B cell (primary cell): ENCODE results near the gene NKAIN2.

ENCODE experiments used
- EZH2 ChIP-seq: IDR thresholded peaks from 2 replicates; pipeline ENCODE4 v1.6.1; 2012; ENCODE audit warnings: borderline replicate concordance, low read depth, mild to moderate bottlenecking, moderate library complexity, low read length; ENCODE audit not compliant: insufficient read depth, poor library complexity, severe bottlenecking
- TF ChIP-seq, protein P1 (sequence below): fragments of 200-600 bp; IDR thresholded peaks from one replicate; pipeline ENCODE4 v1.8.0; 2022; ENCODE audit warnings: antibody characterized with exemption, mild to moderate bottlenecking

DNA sequence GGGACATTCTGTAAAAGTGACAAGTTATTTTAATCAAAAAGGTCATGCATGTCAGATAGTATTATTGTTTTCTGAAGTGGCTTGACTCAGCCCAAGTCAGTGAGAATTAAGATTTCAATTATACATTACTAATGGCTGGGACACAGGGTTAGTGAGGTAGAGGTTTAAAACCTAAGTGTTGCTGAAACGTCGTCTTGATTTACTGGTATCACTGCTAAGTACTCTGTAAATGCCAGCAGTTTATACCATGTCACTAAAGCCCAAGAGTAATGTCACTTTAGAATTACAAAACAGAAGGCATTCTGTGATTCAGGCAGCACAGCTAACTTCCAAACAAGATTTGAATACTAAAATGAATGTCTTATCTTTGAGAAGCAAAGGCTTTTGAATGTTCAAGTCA lies 176.6 kb downstream of the NKAIN2 start:
- TF ChIP-seq, protein P1, sequence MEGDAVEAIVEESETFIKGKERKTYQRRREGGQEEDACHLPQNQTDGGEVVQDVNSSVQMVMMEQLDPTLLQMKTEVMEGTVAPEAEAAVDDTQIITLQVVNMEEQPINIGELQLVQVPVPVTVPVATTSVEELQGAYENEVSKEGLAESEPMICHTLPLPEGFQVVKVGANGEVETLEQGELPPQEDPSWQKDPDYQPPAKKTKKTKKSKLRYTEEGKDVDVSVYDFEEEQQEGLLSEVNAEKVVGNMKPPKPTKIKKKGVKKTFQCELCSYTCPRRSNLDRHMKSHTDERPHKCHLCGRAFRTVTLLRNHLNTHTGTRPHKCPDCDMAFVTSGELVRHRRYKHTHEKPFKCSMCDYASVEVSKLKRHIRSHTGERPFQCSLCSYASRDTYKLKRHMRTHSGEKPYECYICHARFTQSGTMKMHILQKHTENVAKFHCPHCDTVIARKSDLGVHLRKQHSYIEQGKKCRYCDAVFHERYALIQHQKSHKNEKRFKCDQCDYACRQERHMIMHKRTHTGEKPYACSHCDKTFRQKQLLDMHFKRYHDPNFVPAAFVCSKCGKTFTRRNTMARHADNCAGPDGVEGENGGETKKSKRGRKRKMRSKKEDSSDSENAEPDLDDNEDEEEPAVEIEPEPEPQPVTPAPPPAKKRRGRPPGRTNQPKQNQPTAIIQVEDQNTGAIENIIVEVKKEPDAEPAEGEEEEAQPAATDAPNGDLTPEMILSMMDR: no peak
- TF ChIP-seq EZH2: no peak
